Parathyroid adenoma (tissue), 2 donors: ENCODE measurements around the gene HPS4.

Experiments used
- H2AFZ ChIP-seq: fragments of 300-600 bp; sonication (generic); one replicate; pipeline ENCODE4 v1.7.0; 2017; ENCODE audit warnings: antibody characterized with exemption, mild to moderate bottlenecking
- H3K27ac ChIP-seq: fragments of 300-600 bp; sonication (generic); one replicate; pipeline ENCODE4 v1.7.0; 2017
- H3K27me3 ChIP-seq: fragments of 300-600 bp; sonication (generic); one replicate; pipeline ENCODE4 v1.7.0; 2017; ENCODE audit warnings: low read length; ENCODE audit not compliant: control insufficient read depth, insufficient read depth
- H3K36me3 ChIP-seq: fragments of 300-600 bp; sonication (generic); one replicate; pipeline ENCODE4 v1.7.0; 2017; ENCODE audit warnings: low read length; ENCODE audit not compliant: control insufficient read depth, insufficient read depth
- H3K4me1 ChIP-seq: fragments of 300-600 bp; sonication (generic); one replicate; pipeline ENCODE4 v1.7.0; 2017; ENCODE audit warnings: control low read depth
- H3K4me2 ChIP-seq: fragments of 300-600 bp; sonication (generic); one replicate; pipeline ENCODE4 v1.7.0; 2017; ENCODE audit warnings: low read length
- H3K4me3 ChIP-seq: fragments of 300-600 bp; sonication (generic); one replicate; pipeline ENCODE4 v1.7.0; 2017; ENCODE audit warnings: low read depth, low read length
- H3K79me2 ChIP-seq: fragments of 300-600 bp; sonication (generic); one replicate; pipeline ENCODE4 v1.7.0; 2017; ENCODE audit warnings: control low read depth
- H3K9ac ChIP-seq: fragments of 300-600 bp; sonication (generic); one replicate; pipeline ENCODE4 v1.7.0; 2017; ENCODE audit warnings: mild to moderate bottlenecking
- H3K9me3 ChIP-seq: fragments of 300-600 bp; sonication (generic); one replicate; pipeline ENCODE4 v1.7.0; 2017; ENCODE audit warnings: low read length; ENCODE audit not compliant: control insufficient read depth
- TF ChIP-seq, protein P1 (sequence below): fragments of 300-600 bp; sonication (generic); IDR thresholded peaks from one replicate; pipeline ENCODE4 v1.7.0; 2017; ENCODE audit warnings: antibody characterized with exemption, mild to moderate bottlenecking
- donor health status: primary hyperparathyroidism.

Gene HPS4

DNA sequence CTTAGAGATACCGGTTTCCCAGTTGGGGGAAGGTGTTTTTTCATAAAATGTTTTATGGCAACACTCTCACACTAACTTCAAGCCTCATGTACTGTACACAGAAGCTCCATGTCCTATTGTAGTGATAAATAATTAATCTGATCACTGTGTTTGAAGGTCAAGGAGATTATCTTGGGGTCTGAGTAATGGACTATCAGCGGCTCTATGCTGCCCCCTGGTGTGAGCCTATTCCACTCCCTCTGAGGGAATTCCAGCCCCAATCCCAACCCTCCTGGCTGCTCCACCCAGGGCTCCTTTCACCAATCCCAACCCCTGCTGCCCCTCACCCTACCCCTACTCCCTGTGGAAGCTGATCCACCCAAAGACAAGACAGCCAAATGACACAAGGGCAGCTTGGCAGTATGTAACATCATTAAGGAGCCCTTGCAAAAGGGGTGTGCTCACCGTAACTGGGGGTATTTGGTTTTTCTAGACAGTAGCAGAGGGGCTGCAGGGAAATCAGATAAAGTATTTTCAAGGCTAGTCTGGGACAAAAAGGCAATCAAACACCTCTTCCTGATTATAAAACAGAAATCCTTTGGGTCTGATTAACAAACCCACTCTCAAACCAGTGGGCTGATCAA is 22.3 kb downstream of the HPS4 start:
- Histone ChIP-seq H3K9me3 (no peaks in the 10 kb centered on the region), H3K27me3 (no peaks in the 10 kb centered on the region), H3K9ac (no peak overlapping the region), H3K4me1 (no peaks in the 10 kb centered on the region), H3K79me2 (no peaks in the 10 kb centered on the region), H3K4me2 (no peak overlapping the region), H2AFZ (no peak overlapping the region), H3K4me3 (no peak overlapping the region), H3K36me3 (no peaks in the 10 kb centered on the region), H3K27ac (no peak overlapping the region)
- TF ChIP-seq, protein P1, sequence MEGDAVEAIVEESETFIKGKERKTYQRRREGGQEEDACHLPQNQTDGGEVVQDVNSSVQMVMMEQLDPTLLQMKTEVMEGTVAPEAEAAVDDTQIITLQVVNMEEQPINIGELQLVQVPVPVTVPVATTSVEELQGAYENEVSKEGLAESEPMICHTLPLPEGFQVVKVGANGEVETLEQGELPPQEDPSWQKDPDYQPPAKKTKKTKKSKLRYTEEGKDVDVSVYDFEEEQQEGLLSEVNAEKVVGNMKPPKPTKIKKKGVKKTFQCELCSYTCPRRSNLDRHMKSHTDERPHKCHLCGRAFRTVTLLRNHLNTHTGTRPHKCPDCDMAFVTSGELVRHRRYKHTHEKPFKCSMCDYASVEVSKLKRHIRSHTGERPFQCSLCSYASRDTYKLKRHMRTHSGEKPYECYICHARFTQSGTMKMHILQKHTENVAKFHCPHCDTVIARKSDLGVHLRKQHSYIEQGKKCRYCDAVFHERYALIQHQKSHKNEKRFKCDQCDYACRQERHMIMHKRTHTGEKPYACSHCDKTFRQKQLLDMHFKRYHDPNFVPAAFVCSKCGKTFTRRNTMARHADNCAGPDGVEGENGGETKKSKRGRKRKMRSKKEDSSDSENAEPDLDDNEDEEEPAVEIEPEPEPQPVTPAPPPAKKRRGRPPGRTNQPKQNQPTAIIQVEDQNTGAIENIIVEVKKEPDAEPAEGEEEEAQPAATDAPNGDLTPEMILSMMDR: peak; percentile 52

DNA sequence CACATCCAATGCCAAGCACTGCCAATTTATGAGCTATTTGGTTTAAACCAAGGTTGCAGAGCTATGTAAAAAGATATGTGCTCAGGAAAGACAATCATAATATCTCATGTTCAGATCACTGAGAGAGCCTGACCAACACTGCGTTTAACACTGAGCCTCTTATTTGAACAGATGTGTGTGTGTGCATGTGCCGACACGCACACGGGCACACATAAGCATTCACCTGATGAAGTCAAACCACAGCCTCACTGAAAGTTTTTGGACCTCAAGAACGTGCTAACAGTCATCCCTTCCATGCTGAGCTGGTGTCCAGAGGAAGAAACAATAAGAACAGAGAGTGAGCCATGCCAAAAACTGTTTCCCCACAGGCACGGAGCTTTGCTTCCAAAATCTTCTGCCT is 23.4 kb downstream of the HPS4 start:
- Histone ChIP-seq H3K27ac (no peak overlapping the region), H3K4me2 (no peak overlapping the region), H2AFZ (no peak overlapping the region), H3K4me3 (no peak overlapping the region), H3K9me3 (no peaks in the 10 kb centered on the region), H3K79me2 (no peaks in the 10 kb centered on the region), H3K27me3 (no peaks in the 10 kb centered on the region), H3K4me1 (no peaks in the 10 kb centered on the region), H3K36me3 (no peaks in the 10 kb centered on the region), H3K9ac (no peak overlapping the region)
- TF ChIP-seq, protein P1: no peak

DNA sequence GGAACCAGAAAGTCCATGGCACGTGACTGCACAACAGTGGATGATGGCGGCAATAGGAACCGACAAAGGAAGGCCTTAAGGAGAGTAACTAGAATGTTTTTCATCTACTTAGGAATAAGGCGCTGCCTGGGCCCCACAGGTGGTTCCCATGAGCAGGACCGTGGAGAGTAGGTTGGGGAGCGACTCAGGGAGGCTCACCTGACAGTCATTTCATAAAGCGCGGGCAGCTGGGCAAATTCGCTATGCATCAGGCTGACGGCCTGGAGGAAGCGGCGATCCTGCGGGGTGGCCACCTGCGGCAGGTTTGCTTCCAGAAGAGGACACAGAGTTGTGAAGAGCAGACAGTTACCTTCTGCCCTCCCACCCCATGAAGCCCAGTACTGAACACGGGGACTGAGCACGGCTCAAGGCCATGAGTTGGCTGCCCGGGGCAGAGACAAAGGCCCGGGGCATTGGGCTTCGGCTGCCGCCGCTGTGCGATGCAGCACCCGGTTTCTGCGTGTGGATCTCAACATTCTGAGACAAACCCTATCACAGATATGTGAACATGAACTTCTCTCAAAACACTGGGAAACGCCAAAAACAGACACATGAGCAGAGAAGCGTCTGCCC is 25.8 kb downstream of the HPS4 start:
- Histone ChIP-seq H2AFZ (no peak overlapping the region), H3K4me1 (no peaks in the 10 kb centered on the region), H3K4me2 (no peak overlapping the region), H3K27ac (no peak overlapping the region), H3K9ac (no peak overlapping the region), H3K9me3 (no peaks in the 10 kb centered on the region), H3K27me3 (no peaks in the 10 kb centered on the region), H3K79me2 (no peaks in the 10 kb centered on the region), H3K4me3 (no peak overlapping the region), H3K36me3 (no peaks in the 10 kb centered on the region)
- TF ChIP-seq, protein P1: no peak

DNA sequence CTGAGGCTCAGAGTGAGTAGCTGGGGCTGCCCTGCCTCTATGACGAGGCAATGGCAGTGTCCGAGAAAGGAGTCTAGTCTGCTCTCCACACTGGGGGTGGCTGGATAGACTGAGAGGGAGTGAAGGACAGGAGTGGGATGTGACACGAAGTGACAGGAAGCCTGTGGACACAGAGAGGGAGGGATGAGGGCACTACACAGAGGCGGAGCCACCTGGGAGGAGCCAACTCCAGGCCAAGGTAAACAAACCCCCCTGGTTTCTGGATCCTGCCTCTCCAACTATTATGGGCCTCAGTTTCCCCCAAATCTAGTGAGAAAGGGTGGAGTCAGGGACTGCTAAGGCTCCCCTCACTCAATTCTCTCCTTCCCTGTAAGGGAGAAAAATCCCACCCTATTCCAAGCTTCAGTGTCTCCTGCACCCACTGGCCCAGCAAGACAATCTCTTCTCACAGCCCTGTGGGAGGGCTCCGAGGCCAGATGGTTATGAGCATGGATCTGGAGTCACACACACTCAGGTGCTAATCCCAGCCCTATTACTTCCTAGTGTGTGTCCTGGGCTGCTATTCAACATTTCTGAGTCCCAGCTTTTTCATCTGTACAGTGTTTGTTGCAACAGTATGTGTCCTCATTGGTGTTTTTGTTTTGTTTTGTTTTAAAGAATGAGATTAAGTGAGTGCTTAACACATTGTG is 29.6 kb downstream of the HPS4 start:
- Histone ChIP-seq H3K27me3 (no peaks in the 10 kb centered on the region), H3K4me1 (no peaks in the 10 kb centered on the region)
- TF ChIP-seq, protein P1: no peak

More for the DNA sequence above, 29.6 kb downstream of the HPS4 start:
- H3K9me3 ChIP-seq: no peaks in the 10 kb centered on the region
- H3K79me2 ChIP-seq: no peaks in the 10 kb centered on the region
- no peak overlapping the region for H3K4me3 ChIP-seq
- no peak overlapping the region for H2AFZ ChIP-seq
- no peak overlapping the region for H3K4me2 ChIP-seq
- no peak overlapping the region for H3K9ac ChIP-seq
- no peaks in the 10 kb centered on the region for H3K36me3 ChIP-seq
- H3K27ac ChIP-seq: no peak overlapping the region
